HCT116 (cell line): Measurements from ENCODE around the gene COL12A1. TPM values are rescaled to one million over a fixed set of nuclear protein-coding genes. Genes with fewer than 3 reads are reported as not detected.

ENCODE experiments used
- ATAC-seq: fragments of 200-7000 bp; cut with Tn5 transposase; 2 replicates; pipeline ENCODE4 v1.9.1; 2020; ENCODE audit warnings: mild to moderate bottlenecking, moderate library complexity
- BruUV-seq: library from RNA; stranded (reverse); fragments of 400-500 nt; replicated peaks from 2 replicates; lab custom pipeline; 2021; lab: Mats Ljungman, UMichigan
- CTCF ChIA-PET: fragments of 300-600 bp; sonication (Branson Sonifier 250); formaldehyde crosslinking; loops from one replicate; lab custom pipeline; 2021; ENCODE audit warnings: antibody characterized with exemption; lab: Charles Lee
- POLR2A ChIA-PET: fragments of 300-600, 350-600 bp; sonication (Branson Sonifier 250); formaldehyde crosslinking; loops from one replicate; lab custom pipeline; 2021; ENCODE audit warnings: antibody characterized with exemption; lab: Charles Lee
- RAD21 ChIA-PET, 2 experiments: fragments of 300-600 bp; sonication (Branson Sonifier 250); formaldehyde crosslinking; loops; one replicate each; lab custom pipeline; 2023; ENCODE audit warnings: low total read pairs in 2 of 2; ENCODE audit not compliant: uncharacterized antibody in 2 of 2, unreplicated experiment in 2 of 2, low non-redundant PET in 1 of 2; lab: Charles Lee
- DNase-seq: peaks from one replicate; pipeline ENCODE4 v3.0.0-alpha.2; 2010; ENCODE audit warnings: low read depth, low spot score
- H2AFZ ChIP-seq: fragments of 200-600 bp; shearing (Covaris generic), sonication (generic); 2 replicates; pipeline ENCODE4 v1.6.1; 2017; ENCODE audit warnings: low read depth, mixed run types, mixed read lengths, antibody characterized with exemption, low read length; ENCODE audit not compliant: poor library complexity, severe bottlenecking
- H3K27ac ChIP-seq: 2 replicates; pipeline ENCODE4 v1.5.1; 2012; ENCODE audit warnings: low read depth, low read length
- H3K27me3 ChIP-seq: fragments of 200-600 bp; sonication (generic); 2 replicates; pipeline ENCODE4 v1.6.1; 2016; ENCODE audit warnings: mixed run types, low read length, mixed read lengths; ENCODE audit not compliant: insufficient read depth
- H3K36me3 ChIP-seq, 2 experiments: fragments of 200-500 bp in 1 of 2; fragments of 200-600 bp in 1 of 2; sonication (Bioruptor generic) in 1 of 2; sonication (generic) in 1 of 2; 2 replicates each; pipeline versions ENCODE4 v1.5.1 to v1.6.1; 2014 to 2016; ENCODE audit warnings: low read length in 2 of 2, inconsistent platforms in 1 of 2, mixed read lengths in 1 of 2, mixed run types in 1 of 2; ENCODE audit not compliant: insufficient read depth in 2 of 2, control insufficient read depth in 1 of 2
- H3K4me1 ChIP-seq, 2 experiments: fragments of 200-600 bp in 1 of 2; sonication (generic) in 1 of 2; 2 replicates each; pipeline versions ENCODE4 v1.5.1 to v1.6.1; 2012 to 2017; ENCODE audit warnings: low read length in 2 of 2, inconsistent platforms in 1 of 2, mild to moderate bottlenecking in 1 of 2, mixed read lengths in 1 of 2, mixed run types in 1 of 2, moderate library complexity in 1 of 2; ENCODE audit not compliant: insufficient read depth in 2 of 2, control insufficient read depth in 1 of 2
- H3K4me2 ChIP-seq: fragments of 200-600 bp; sonication (generic); 2 replicates; pipeline ENCODE4 v1.6.1; 2017; ENCODE audit warnings: mixed run types, low read length, mixed read lengths
- H3K4me3 ChIP-seq, 2 experiments: fragments of 200-600 bp in 1 of 2; sonication (generic) in 1 of 2; replicated peaks in 1 of 2; 2 replicates each; pipeline ENCODE4 v1.5.1; 2011 to 2016; ENCODE audit warnings: low read length in 2 of 2, control low read depth in 1 of 2, low read depth in 1 of 2, mild to moderate bottlenecking in 1 of 2, mixed read lengths in 1 of 2, mixed run types in 1 of 2
- H3K79me2 ChIP-seq: fragments of 200-600 bp; sonication (generic); 2 replicates; pipeline ENCODE4 v1.6.1; 2017; ENCODE audit warnings: mild to moderate bottlenecking, mixed run types, low read length, moderate library complexity, mixed read lengths; ENCODE audit not compliant: insufficient read depth
- H3K9ac ChIP-seq: fragments of 200-600 bp; sonication (generic); 2 replicates; pipeline ENCODE4 v1.6.1; 2016; ENCODE audit warnings: low read length, mixed read lengths
- H3K9me2 ChIP-seq: fragments of 200-600 bp; sonication (generic), shearing (Covaris generic); 2 replicates; pipeline ENCODE4 v1.6.1; 2017; ENCODE audit warnings: mixed run types, mild to moderate bottlenecking, moderate library complexity; ENCODE audit not compliant: insufficient read depth
- H3K9me3 ChIP-seq, 2 experiments: fragments of 200-500 bp in 1 of 2; fragments of 200-600 bp in 1 of 2; sonication (Bioruptor generic) in 1 of 2; sonication (generic) in 1 of 2; 2 replicates each; pipeline ENCODE4 v1.6.1; 2014 to 2017; ENCODE audit warnings: low read length in 2 of 2, mixed read lengths in 2 of 2, inconsistent platforms in 1 of 2, low read depth in 1 of 2, mild to moderate bottlenecking in 1 of 2, mixed run types in 1 of 2, moderate library complexity in 1 of 2; ENCODE audit not compliant: control insufficient read depth in 1 of 2, insufficient read depth in 1 of 2
- H4K20me1 ChIP-seq: fragments of 200-600 bp; sonication (generic), shearing (Covaris generic); 2 replicates; pipeline ENCODE4 v1.6.1; 2017; ENCODE audit warnings: mixed run types, mild to moderate bottlenecking, moderate library complexity; ENCODE audit not compliant: insufficient read depth
- CBX3 ChIP-seq: IDR thresholded peaks from 2 replicates; pipeline ENCODE4 v1.6.1; 2012; ENCODE audit warnings: low read depth
- EGR1 ChIP-seq: IDR thresholded peaks from 2 replicates; pipeline ENCODE4 v1.6.1; 2012; ENCODE audit warnings: low read depth
- EZH2phosphoT487 ChIP-seq: fragments of 200-600 bp; IDR thresholded peaks from 2 replicates; pipeline ENCODE4 v1.6.1; 2018; ENCODE audit warnings: antibody characterized with exemption, borderline replicate concordance
- POLR2A ChIP-seq: IDR thresholded peaks from 2 replicates; pipeline ENCODE4 v1.7.0; 2011; ENCODE audit warnings: borderline replicate concordance; ENCODE audit not compliant: insufficient read depth, insufficient read length; ENCODE audit errors: extremely low read depth
- POLR2AphosphoS5 ChIP-seq: IDR thresholded peaks from 2 replicates; pipeline ENCODE4 v1.6.1; 2011; ENCODE audit warnings: mild to moderate bottlenecking, low read depth, low read length, moderate library complexity
- SIN3A ChIP-seq: IDR thresholded peaks from 2 replicates; pipeline ENCODE4 v1.6.1; 2012; ENCODE audit warnings: low read depth
- SP1 ChIP-seq: IDR thresholded peaks from 2 replicates; pipeline ENCODE4 v1.6.1; 2012; ENCODE audit warnings: low read depth
- TCF7L2 ChIP-seq: IDR thresholded peaks from 2 replicates; pipeline ENCODE4 v1.7.0; 2011; ENCODE audit warnings: borderline replicate concordance, inconsistent platforms; ENCODE audit not compliant: insufficient read depth, insufficient read length; ENCODE audit errors: extremely low read depth
- ZFX ChIP-seq: fragments of 450-650 bp; IDR thresholded peaks from 2 replicates; pipeline ENCODE4 v1.6.1; 2017
- ZNF274 ChIP-seq: fragments of 200-500 bp; sonication (Bioruptor generic); IDR thresholded peaks from 2 replicates; pipeline ENCODE4 v1.6.1; 2014; ENCODE audit warnings: mild to moderate bottlenecking, low read depth, low read length, inconsistent platforms
- intact Hi-C: fragments of 100-400 bp; cut with micrococcal nuclease; formaldehyde crosslinking; loops from 2 replicates; pipeline ENCODE4 v1.10.0; 2022
- total RNA-seq: library from RNA; stranded (reverse); gene quantifications from one replicate; pipeline ENCODE4 v1.2.1, GENCODE V29; 2021; ENCODE audit not compliant: unreplicated experiment
- TF ChIP-seq, protein P1 (sequence below): IDR thresholded peaks from 2 replicates; pipeline ENCODE4 v1.6.1; 2011; ENCODE audit warnings: mild to moderate bottlenecking, low read length, moderate library complexity; ENCODE audit not compliant: insufficient replicate concordance; ENCODE audit errors: extremely low read depth
- TF ChIP-seq, protein P2 (sequence below): IDR thresholded peaks from 2 replicates; pipeline ENCODE4 v1.6.1; 2012
- TF ChIP-seq, protein P3 (sequence below), 3 experiments: fragments of 200-600 bp in 1 of 3; sonication (generic) in 1 of 3; IDR thresholded peaks in 2 of 3; conservative IDR thresholded peaks in 1 of 3; 2 replicates each; pipeline ENCODE4 v1.5.1; 2012 to 2017; ENCODE audit warnings: low read depth in 2 of 3, low read length in 2 of 3, antibody characterized with exemption in 1 of 3, borderline replicate concordance in 1 of 3, control low read depth in 1 of 3, mild to moderate bottlenecking in 1 of 3, mixed read lengths in 1 of 3, mixed run types in 1 of 3, moderate library complexity in 1 of 3; ENCODE audit not compliant: insufficient read depth in 1 of 3

The COL12A1 gene
- total RNA-seq, 1 experiment from 2014 or later: 23.5 TPM

DNA sequence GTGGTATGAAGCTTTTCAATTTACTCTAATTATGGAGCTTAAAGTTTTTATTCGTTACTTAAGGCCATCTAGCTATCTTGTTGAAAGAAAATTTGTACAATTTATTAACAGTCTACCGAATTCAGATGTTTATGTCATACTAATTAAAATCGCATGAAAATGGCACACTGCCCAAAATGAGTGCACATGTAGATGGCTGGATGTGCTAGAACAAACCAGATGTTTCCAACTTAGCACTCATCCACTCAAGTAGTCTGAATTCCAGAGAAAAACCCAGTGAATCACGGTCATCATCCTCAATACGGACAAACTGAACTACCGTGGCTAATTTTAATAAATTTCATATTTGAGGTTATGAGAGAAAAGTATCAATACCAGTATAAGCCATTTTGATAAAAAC, 70.4 kb downstream of the COL12A1 start:
- Histone ChIP-seq H3K9ac (no peak overlapping the region), H2AFZ (no peak overlapping the region), H4K20me1 (no peaks in the 10 kb centered on the region), H3K4me1 (no peaks in the 10 kb centered on the region), H3K27me3 (no peaks in the 10 kb centered on the region), H3K9me3 (no peaks in the 10 kb centered on the region), H3K79me2 (no peaks in the 10 kb centered on the region), H3K9me2 (no peaks in the 10 kb centered on the region), H3K36me3 (peaks cover 0 to 16% of the 10 kb centered on the region in 2 experiments; a peak in 1 of 4 replicates), H3K27ac (no peak overlapping the region), H3K4me2 (no peak overlapping the region), H3K4me3 (no peak overlapping the region)
- TF ChIP-seq, protein P1, sequence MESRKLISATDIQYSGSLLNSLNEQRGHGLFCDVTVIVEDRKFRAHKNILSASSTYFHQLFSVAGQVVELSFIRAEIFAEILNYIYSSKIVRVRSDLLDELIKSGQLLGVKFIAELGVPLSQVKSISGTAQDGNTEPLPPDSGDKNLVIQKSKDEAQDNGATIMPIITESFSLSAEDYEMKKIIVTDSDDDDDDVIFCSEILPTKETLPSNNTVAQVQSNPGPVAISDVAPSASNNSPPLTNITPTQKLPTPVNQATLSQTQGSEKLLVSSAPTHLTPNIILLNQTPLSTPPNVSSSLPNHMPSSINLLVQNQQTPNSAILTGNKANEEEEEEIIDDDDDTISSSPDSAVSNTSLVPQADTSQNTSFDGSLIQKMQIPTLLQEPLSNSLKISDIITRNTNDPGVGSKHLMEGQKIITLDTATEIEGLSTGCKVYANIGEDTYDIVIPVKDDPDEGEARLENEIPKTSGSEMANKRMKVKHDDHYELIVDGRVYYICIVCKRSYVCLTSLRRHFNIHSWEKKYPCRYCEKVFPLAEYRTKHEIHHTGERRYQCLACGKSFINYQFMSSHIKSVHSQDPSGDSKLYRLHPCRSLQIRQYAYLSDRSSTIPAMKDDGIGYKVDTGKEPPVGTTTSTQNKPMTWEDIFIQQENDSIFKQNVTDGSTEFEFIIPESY: no peak
- TF ChIP-seq POLR2AphosphoS5 (no peak), TCF7L2 (no peak), ZFX (no peak), ZNF274 (no peak), CBX3 (no peak), SP1 (no peak)
- TF ChIP-seq, protein P2, sequence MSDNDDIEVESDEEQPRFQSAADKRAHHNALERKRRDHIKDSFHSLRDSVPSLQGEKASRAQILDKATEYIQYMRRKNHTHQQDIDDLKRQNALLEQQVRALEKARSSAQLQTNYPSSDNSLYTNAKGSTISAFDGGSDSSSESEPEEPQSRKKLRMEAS: no peak
- intact Hi-C loops: no loop called here
- CTCF ChIA-PET: no interaction called here
- DNase-seq (no peak), ATAC-seq (no peak)
- BruUV-seq: no TSS peak
- POLR2A ChIA-PET: no interaction called here
- RAD21 ChIA-PET: no interaction called here

DNA sequence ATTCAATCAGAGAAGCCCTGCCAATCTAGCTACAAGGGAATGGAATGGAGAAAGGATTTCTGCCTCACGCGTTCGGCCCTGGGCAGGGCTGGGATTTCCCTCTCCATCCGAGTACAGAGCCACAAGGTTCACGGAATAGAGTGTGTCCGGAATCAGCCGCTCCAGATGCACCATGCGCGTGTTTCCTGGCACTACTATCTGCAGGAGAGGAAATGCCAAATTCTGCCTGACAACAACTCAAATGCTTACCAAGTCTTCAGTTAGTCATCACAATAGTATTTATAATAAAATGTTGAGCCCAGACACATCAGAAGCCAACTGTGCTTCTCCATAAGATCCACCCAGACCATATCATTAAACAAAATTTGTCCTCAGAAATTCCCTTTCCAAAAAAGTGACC, 75.1 kb downstream of the COL12A1 start:
- intact Hi-C loops: no loop called here
- Histone ChIP-seq H3K27ac (no peak overlapping the region), H3K9ac (no peak overlapping the region), H2AFZ (no peak overlapping the region), H3K27me3 (no peaks in the 10 kb centered on the region), H3K4me1 (no peaks in the 10 kb centered on the region), H3K9me2 (no peaks in the 10 kb centered on the region), H3K36me3 (peaks cover 0 to 27% of the 10 kb centered on the region in 2 experiments; a peak in 1 of 4 replicates), H3K4me3 (no peak overlapping the region), H3K4me2 (no peak overlapping the region), H4K20me1 (no peaks in the 10 kb centered on the region), H3K9me3 (no peaks in the 10 kb centered on the region), H3K79me2 (no peaks in the 10 kb centered on the region)
- ChIA-PET RAD21 (no interaction called here), POLR2A (no interaction called here), CTCF (no interaction called here)
- ATAC-seq (no peak), DNase-seq (no peak)
- BruUV-seq: no TSS peak
- TF ChIP-seq SIN3A (no peak), EZH2phosphoT487 (no peak), TCF7L2 (no peak), EGR1 (no peak), ZFX (no peak), POLR2A (no peak), CBX3 (no peak)
- TF ChIP-seq, protein P3, sequence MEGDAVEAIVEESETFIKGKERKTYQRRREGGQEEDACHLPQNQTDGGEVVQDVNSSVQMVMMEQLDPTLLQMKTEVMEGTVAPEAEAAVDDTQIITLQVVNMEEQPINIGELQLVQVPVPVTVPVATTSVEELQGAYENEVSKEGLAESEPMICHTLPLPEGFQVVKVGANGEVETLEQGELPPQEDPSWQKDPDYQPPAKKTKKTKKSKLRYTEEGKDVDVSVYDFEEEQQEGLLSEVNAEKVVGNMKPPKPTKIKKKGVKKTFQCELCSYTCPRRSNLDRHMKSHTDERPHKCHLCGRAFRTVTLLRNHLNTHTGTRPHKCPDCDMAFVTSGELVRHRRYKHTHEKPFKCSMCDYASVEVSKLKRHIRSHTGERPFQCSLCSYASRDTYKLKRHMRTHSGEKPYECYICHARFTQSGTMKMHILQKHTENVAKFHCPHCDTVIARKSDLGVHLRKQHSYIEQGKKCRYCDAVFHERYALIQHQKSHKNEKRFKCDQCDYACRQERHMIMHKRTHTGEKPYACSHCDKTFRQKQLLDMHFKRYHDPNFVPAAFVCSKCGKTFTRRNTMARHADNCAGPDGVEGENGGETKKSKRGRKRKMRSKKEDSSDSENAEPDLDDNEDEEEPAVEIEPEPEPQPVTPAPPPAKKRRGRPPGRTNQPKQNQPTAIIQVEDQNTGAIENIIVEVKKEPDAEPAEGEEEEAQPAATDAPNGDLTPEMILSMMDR (IDR thresholded peaks at IDR 0.05 in 2 of 3, conservative IDR thresholded peaks at IDR 0.05 in 1 of 3; ENCODE audit: borderline replicate concordance in 1 of 3, insufficient read depth in 1 of 3, low read depth in 2 of 3, low read length in 2 of 3): no peak
